CD4-positive, alpha-beta T cell treated with Interleukin-2 at 100 ng/mL for 4 hours (primary cell): ENCODE data around the gene SWSAP1.

Experiments used
- DNase-seq: peaks from one replicate; pipeline ENCODE4 v3.0.0-alpha.2; 2020; ENCODE audit warnings: low spot score

SWSAP1 gene

DNA sequence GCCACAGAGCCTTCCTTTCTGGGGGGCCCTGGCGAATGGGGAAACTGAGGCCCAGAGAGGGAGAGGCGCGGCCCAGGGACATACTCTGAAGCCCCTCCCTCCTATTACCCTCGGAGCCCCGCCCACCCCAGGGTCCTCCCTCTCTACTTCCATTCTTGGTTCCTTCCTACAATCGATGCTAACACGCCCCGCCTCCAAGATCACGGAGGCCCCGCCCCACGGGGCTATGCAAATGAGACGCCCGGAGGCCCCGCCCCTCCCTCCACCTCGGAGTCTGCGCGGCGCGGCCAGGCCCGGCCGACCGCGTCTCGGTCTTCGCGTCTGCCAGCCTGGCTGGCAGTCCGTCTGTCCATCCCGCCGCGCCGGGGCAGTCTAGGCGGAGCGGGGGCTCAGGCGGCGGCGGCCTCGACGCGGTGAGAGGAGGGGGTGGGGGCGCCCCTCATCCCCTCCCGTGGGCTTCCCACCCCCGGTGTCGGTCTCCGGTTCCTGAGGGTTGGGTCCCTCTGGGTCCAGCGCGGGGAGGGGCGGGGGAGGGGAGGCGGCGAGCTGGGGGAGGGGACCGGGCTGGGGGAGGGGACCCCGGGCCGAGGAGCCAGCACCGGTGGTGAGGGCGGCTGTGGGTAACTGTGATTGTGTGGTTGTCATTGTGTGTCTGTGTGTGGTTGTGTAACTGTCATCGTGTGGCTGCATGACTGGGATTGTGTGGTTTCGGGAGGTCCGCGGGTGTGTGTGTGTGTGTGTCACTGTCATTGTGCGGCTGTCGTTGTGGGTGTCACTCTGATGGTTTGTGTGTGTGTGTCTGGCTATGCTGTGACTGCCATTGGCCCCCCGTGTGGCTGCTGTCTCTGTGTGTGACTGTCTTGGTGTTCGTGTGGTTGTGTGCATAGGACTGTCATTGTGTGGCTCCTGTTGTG, 19.0 kb upstream of the SWSAP1 start, which contains the start of gene PLPPR2:
Gene PLPPR2, plus strand, starts transcription at position 273 of the 914 bp plus-strand sequence. CDS start 2,242 bp downstream, outside the sequence.
- peak; percentile 82 for DNase-seq

DNA sequence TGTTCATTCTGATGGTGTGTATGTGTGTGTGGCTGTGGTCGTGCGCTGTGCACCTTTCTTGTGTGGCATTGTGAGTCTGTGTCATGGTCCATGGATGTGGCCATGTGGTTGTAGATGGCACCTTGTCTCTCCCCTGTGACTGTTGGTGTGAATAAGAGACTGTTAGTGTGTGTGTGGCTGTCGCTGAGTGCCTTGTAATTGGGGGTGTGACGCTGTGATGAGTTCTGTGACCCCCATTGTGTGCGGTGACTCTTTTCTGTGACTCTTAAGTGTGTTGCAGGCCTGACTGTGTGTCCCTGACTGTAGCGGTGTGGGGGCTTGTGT, 18.4 kb upstream of the SWSAP1 start:
- no peak for DNase-seq

DNA sequence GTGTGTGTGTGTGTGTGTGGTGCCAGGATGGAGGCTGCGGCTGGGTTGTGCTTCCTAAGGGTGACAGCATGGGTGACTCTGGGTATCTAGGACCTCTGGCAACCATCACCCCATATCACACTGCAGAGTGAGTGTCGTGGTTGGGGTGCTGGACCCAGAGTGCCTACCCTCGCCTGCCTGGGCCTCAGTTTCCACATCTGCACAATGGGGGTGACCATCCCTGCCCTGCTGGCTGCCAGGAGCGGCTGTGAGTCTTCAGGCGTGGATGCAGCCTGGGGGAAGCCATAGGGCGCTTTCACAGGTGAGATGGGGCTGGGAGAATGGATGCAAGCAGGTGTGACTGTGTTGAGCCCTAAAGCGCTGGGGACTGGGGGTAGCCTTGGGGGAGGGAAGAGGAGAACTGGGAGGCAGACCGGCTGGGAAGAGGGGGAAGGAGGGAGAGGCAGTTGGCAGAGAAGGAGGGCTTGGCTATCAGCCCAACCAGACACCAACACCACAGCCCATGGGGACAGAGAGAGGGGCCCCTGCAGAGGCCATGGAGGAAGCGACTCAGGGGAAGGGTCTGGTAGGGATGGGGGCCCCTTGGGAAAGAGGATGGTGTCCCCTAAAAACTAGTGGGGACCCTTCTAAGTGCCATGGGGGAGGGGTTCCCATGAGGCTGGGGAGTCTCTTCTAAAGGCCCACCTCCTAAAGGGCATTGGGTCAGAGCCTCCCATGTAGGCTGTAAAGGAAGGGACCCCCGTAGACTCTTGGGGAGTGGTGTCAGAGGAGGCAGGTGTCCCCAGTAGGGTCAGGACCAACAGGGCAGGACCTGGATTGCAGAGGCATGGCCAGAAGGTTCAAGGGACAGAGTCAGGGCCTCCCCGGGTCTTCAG, 17.6 kb upstream of the SWSAP1 start:
- no peak for DNase-seq

DNA sequence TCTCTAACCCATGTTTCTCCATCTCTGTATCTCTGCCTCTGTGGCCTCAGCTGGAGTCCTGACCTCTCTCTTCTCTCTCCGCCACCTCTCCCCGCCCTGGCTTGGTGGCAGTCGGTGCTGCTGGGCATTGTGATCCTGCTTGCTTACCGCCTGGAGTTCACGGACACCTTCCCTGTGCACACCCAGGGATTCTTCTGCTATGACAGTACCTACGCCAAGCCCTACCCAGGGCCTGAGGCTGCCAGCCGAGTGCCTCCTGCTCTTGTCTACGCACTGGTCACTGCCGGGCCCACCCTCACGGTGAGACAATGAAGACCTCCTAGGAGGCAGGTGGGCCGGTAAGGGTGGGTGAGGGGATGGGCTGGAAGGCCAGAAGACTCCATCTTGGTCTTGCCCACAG, 15.0 kb upstream of the SWSAP1 start:
- no peak for DNase-seq

DNA sequence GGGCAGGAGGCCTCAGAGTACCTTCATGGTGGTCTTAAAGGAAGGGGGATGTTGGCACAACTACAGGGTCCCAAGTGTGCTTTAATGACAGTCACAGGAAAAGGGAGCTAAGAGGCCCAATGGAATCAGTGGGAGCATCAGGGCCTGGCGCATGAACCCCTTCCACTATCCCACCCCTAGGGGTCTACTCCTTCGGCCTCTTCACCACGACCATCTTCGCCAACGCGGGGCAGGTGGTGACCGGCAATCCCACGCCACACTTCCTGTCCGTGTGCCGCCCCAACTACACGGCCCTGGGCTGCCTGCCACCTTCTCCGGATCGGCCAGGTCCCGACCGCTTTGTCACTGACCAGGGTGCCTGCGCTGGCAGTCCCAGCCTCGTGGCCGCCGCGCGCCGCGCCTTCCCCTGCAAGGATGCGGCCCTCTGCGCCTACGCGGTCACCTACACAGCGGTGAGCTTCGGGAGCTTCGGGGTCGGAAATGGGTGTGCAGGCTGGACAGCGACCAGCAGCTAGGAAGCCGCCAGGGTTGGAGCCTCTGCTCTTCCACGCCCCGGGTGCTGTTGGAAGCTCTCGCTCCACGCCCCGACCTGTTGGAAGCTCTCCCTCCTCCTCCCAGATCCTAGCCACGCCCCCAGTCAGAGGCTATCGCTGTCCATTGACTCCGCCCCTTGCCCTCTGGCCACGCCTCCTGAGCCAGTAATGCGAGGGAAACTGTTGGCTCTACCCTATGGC, 13.3 kb upstream of the SWSAP1 start:
- no peak for DNase-seq

DNA sequence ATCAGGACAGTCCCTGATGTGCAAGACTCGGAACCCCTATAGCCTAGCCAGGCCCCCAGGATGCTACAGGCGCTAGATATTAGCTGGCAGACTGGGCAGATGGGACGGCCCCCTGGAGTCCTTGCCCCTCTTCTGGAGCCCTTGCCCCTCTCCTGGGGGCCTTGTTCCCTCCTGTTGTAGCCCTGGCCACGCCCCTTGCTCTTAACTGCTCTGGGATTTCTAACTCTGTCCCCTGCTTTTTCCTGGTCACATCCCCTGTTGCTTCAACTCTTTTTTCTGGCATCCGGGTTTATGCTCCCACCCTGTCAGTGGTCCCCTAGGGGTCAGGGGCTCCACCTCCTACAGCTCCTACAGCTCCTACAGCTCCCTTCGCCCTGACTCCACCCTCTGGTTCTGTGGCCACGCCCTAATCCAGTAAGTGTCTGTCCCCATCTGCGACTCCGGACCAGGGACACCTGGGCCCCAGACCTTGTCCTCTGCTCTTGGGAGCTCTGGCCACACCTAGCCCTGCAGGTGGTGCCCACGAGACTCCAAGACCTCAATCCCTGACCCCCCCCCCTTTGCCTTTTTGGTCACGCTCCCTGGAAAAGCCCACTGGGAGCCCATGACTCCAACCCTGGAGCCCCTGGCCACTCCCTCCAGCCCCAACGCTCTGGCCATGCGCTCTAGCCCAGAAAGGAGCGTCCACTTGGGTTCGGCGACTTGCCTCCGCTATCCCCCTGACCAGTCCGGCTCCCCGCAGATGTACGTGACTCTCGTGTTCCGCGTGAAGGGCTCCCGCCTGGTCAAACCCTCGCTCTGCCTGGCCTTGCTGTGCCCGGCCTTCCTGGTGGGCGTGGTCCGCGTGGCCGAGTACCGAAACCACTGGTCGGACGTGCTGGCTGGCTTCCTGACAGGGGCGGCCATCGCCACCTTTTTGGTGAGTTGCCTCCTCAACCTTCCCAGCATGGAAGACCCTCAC, 12.4 kb upstream of the SWSAP1 start:
- no peak for DNase-seq

DNA sequence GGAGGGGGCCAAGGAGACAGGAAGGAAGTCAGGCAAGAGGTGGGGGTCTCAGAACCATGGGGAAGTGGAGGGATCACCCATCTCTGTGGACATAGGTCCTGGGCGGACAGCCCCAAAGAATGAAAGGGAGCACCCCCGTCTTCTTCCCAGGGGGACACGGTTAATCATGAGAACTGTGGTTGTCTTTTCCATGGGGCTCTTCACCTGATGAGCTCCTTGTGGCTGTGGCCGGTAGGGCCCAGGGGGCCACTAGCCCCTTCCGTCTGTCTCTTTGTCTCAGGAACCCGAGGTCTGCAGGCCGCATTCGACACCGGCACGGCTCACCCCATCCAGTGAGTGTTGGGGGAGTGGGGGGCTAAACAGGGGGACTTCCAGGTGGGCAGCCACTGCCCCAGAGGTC, 10.6 kb upstream of the SWSAP1 start:
- DNase-seq = no peak

DNA sequence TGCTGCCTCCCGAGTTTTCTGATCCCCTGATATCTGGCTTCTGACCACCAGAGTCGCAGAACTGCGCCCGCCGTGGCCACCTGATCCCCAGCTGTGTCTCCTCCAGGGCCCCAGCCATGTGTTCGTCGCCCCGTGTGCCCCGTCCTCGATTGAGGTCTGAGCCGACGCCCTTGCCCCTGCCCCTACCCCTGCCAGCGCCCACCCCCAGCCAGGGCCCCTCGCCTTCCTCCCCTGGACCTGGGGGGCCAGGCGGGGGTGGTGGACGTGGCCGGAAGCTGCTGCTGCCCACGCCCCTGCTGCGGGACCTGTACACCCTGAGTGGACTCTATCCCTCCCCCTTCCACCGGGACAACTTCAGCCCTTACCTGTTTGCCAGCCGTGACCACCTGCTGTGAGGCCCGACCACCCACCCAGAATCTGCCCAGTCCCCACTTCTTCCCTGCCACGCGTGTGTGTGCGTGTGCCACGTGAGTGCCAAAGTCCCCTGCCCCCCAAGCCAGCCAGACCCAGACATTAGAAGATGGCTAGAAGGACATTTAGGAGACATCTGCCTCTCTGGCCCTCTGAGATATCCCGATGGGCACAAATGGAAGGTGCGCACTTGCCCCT, 10.1 kb upstream of the SWSAP1 start:
- DNase-seq = no peak

DNA sequence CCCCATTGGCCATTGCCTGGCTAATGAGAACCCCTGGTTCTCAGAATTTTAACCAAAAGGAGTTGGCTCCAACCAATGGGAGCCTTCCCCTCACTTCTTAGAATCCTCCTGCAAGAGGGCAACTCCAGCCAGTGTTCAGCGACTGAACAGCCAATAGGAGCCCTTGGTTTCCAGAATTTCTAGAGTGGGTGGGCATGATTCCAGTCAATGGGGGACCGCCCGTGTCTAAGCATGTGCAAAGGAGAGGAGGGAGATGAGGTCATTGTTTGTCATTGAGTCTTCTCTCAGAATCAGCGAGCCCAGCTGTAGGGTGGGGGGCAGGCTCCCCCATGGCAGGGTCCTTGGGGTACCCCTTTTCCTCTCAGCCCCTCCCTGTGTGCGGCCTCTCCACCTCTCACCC, 9.5 kb upstream of the SWSAP1 start:
- no peak for DNase-seq

DNA sequence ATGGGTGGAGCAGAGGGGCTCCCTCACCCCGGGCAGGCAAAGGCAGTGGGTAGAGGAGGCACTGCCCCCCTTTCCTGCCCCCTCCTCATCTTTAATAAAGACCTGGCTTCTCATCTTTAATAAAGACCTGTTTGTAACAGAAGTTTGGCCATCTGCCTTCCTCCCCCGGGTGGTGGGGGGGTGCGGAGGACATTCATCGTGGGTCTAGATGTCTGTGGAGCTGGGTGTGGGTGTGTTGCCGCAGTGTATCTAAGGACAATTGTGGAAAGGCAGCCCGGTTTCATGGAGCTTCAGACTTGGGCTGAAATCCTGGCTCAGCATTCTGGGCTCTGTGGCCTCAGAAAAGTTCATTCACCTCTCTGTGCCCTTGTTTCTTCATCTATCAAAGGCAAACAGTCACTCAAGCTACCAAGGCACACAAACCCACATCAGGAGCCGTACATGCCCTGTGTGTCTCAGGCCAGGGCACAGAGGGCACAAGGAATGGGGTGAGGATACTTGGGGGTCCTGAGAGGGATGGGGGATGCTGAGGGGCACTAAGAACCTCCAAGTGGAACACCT, 8.8 kb upstream of the SWSAP1 start:
- no peak for DNase-seq

DNA sequence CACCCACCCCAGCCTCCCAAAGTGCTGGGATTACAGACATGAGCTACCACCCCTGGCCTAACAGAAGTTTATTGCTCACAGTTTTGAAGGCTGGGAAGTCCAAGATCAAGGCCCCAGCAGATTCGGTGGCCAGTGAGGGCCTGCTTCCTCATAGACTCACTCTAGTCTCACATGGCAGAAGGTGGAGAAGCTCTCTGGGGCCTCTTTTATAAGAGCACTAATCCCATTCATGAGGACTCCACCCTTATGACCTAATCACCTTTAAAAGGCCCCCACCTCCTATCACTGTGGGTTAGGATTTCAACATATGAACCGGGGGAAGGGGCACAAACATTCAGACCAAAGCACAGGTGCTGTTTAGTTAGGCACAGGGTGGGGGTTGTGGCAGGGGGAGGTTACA, 6.9 kb upstream of the SWSAP1 start:
- DNase-seq = no peak

DNA sequence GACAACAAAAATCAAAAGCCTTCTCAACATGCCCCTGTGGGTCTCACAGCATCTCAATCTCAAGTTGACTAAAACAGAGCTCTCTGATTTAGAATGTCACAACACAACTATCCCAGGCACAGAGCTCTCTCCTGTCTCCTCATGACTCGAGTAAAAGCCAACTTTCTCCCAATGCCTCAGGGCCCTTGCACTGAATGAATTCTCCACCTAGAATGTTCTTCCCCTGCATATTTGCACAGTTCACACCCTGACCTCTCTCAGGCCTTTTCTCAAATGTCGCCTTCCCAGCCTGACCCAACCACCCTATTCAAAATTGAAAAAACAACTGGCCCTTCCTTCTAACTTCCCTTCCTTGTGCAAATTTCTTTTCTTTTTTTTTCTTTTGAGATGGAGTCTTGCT, 3.7 kb upstream of the SWSAP1 start:
- no peak for DNase-seq

DNA sequence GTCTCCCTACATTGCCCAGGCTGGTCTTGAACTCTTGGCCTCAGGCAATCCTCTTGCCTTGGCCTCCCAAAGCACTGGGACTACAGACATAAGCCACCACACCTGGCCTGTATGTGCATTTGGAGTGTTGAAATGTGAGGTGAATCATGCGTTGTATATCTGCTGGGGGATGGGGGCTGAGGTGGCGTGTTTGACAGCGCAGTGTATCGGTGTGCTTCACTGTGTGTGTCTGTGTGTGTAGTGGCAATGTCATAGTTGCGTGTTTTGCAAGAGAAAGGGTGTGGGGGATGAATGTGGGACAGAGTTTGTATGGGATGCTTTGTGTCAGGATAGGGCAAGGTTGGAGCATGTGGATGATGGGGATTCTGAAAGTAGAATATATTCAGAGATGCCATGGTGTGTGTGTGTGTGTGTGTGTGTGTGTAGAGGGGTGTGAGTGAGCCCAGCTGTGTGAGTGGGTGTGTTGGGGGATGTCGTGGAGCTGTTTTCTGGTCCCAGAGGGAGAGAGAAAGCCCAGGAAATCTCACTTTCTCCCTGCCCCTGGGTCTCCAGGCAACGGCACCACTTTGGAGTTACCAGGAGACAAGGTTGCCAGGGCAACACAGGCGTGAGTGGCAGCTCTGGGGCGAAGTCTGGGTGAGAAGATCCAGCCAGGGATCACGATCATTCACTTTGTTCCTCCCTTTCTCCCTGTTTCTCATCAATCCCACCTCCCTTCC, 1.1 kb upstream of the SWSAP1 start:
- DNase-seq = no peak

DNA sequence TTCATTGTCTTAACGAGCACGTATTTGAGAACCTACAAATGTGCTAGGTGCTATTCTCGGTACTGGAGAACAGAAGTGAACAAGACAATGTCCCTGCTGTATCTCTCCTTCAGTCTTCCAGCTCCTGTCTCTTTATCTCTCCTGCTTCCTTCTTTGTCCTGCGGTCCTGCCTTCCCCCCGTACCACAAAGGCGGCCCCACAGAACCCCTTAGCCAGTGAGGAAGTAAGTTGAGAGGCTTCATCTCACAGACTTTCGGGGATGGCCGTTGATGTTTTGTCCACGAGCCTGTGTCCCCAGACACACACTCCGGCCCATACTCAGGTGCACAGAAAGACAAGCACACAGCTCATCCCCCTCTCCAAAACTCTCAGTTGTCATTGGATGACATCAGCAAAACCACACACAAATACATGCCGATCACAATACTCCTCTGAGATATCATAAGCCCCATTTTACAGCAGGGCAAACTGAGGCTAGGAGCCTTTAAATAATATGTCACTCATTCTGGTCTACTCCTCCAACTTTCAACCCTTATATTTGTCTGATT, 507 bp upstream of the SWSAP1 start:
- no peak for DNase-seq

DNA sequence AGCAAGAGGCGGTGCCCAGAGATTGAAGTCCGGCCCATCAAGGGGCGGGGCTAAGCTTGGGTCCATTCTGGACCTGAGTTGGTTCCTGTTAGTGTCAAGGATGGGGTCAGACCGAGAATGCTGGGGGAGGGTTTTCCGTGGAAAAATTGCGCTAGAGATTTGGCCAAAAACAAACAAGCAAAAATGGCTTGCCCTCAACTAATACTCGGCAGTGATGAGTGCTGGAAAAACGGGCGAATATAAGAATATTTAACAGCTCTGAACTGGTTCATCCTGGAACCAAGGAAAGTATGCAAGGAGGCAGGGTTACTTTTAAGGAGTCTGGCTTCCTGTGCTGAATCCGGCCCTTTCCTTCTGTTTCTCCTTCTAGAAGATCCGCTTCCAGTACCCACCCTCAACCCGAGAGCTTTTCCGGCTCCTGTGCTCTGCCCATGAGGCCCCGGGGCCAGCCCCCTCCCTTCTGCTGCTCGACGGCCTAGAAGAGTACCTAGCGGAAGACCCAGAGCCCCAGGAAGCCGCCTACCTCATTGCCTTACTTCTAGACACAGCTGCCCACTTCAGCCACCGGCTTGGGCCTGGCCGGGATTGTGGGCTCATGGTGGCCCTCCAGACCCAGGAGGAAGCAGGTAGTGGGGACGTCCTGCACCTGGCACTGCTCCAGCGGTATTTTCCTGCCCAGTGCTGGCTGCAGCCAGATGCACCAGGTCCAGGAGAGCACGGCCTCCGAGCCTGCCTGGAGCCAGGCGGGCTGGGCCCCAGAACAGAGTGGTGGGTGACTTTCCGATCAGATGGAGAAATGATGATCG, 880 bp downstream of the SWSAP1 start:
- peak; percentile 73 for DNase-seq

DNA sequence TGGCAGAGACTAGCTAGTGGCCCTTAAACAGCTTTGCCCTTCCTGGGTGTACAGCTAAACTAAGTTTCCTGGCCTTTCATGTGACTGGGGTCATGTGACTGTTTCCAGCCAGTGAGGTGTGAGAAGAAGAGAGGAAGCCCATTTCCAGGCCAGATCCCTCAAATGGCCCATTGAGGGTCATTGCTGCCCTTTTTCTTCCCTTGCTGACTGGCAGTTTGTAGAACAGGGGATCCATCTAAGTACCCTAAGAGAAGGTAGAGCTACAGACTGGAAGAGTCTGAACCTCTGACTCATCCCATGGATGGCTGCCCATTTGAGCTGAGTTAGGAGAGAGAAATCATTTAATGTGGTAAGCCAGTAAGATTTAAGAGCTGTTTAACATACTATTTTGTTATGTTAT, 2.8 kb downstream of the SWSAP1 start:
- no peak for DNase-seq

DNA sequence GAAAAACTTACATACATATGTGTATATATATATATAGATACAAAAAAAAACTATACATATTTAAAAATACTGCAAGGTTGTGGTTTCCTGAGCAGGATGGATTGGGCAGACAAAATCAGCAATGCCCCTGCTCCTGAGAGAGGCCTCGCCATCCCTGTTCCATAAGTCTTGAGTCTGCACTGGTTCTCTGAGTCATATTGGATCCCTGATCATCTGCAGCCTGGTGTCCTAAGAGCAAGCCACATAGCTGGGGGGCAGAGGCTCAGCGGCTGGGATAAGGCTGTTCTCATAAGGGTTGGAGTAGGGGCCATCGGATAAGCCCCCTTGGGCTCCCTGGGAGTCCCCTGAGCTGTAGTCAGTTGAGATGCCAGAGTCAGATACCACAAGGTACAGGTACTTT, 3.3 kb downstream of the SWSAP1 start:
- no peak for DNase-seq

DNA sequence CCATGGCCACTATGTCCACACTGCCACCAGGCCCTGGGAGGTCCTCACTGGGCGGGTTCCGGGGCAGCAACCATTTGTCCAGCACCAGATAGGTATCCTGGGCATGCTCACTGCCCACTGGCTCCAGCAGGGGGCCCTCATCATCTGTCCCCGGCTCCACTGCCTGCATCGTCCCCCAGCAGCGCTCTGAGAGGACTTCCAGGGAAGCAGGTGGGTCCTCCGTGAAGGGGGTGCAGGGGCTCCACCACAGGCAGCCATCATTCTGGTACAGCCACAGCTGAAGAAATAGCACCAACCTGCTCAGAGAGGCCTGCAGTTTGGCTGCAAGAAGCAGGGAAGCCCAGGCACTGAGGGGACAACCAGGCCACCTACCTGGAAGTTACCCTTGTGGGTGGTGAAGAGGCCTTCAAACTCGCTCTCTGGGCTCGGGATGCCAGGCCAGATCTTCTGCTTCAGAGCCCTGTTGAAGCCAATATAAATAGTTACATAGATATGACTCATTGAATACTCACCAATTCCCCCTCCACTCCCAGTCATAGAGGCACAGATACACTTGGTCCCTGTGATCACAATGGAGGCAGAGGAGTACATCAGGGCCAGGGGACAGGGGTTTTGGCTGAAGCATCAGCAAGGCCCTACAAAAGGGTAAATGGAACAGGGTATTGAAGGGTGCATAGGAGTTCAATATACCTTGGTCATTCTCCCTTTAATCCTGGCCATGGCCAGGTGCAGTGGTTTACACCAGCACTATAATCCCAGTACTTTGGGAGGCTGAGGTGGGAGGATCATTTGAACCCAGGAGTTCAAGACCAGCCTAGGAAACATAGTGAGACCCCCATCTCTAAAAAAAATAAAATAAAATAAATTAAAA, 4.1 kb downstream of the SWSAP1 start:
- DNase-seq = no peak
